Kidney epithelial cell (primary cell): ENCODE data around the gene LRP1. TPM values are rescaled to one million over a fixed set of nuclear protein-coding genes. Genes with fewer than 3 reads are reported as not detected.

Experiments used
- DNase-seq: peaks from one replicate; pipeline ENCODE4 v3.0.0-alpha.2; 2010; ENCODE audit warnings: low read depth
- H3K27me3 ChIP-seq: 2 replicates; pipeline ENCODE4 v1.6.0; 2011; ENCODE audit warnings: low read length; ENCODE audit not compliant: control insufficient read depth, insufficient read depth
- H3K36me3 ChIP-seq: 2 replicates; pipeline ENCODE4 v1.5.1; 2011; ENCODE audit warnings: low read length; ENCODE audit not compliant: control insufficient read depth, insufficient read depth
- H3K4me3 ChIP-seq: 2 replicates; pipeline ENCODE4 v1.5.1; 2011; ENCODE audit warnings: low read depth, mild to moderate bottlenecking, control low read depth, low read length
- CTCF ChIP-seq: IDR thresholded peaks from 2 replicates; pipeline ENCODE4 v1.5.1; 2011; ENCODE audit warnings: mild to moderate bottlenecking, moderate library complexity, low read length, control low read depth, inconsistent platforms; ENCODE audit not compliant: insufficient read depth, poor library complexity, severe bottlenecking
- total RNA-seq: library from RNA; depleted of rRNA; stranded (reverse); fragments of >200 nt; gene quantifications from 2 replicates; pipeline ENCODE4 v1.2.3, GENCODE V29; 2015

LRP1 gene
- total RNA-seq, 1 donor from 2014 or later: 40.2 TPM

GRCh38 chr12:57162553-57163125 lies 34.4 kb downstream of the LRP1 start:
- Histone ChIP-seq H3K36me3 (peaks cover 4% of the 10 kb centered on the region), H3K4me3 (no peak overlapping the region)

GRCh38 chr12:57164454-57164853 lies 36.2 kb downstream of the LRP1 start:
- H3K4me3 ChIP-seq: no peak overlapping the region
- H3K27me3 ChIP-seq: no peaks in the 10 kb centered on the region
- peaks cover 4% of the 10 kb centered on the region for H3K36me3 ChIP-seq
- DNase-seq: no peak
- TF ChIP-seq CTCF: no peak

More at GRCh38 chr12:57162553-57163125, 34.4 kb downstream of the LRP1 start:
- DNase-seq: no peak
- H3K27me3 ChIP-seq: no peaks in the 10 kb centered on the region
- no peak for TF ChIP-seq CTCF

DNA sequence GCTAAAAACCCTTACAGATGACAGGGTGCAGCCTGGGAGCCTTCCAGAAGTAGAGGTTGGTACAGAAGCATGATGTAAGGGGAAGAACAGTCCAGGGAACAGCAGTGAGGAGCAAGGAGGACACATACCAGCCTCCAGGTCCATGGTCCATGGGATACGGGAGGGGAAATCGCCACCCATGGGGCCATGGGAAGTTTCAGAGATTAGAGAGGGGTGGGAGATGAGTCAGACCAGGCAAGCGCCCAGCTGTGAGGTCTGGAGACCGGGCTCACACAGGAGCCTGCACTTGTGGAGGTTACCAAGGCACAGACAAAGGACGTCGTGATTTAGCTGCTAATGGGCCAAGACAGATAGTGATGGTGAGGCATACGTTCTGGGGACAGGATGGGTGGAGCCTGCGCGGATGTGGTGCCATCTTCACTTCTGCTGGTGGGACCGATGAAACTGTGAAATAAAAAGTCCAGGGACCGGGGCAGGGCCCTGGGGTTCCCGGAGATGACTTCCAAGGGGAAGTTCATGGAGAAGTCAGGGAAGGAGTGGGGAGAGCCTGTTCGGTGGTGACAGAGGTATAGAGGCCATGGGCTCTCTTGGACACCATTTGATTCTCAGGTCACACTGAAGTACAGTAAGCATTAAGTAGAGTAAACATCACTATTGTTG lies 36.8 kb downstream of the LRP1 start:
- H3K36me3 ChIP-seq: peaks cover 3% of the 10 kb centered on the region

DNA sequence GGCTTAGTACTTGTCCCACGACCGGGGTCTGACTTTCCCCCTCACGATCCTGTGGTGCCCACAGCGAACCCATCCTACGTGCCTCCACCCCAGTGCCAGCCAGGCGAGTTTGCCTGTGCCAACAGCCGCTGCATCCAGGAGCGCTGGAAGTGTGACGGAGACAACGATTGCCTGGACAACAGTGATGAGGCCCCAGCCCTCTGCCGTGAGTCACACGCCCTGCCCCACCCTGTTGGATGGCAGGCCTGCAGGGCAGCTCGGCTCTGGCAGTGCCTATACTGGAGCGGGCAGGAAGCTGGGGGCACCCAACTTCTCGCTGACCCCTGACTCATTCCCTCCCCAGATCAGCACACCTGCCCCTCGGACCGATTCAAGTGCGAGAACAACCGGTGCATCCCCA lies 37.5 kb downstream of the LRP1 start:
- peaks cover 3% of the 10 kb centered on the region for H3K36me3 ChIP-seq
- no peak for DNase-seq
- H3K27me3 ChIP-seq: no peaks in the 10 kb centered on the region
- no peak overlapping the region for H3K4me3 ChIP-seq
- no peak for TF ChIP-seq CTCF

More for the DNA sequence above, 36.8 kb downstream of the LRP1 start:
- DNase-seq: no peak
- H3K4me3 ChIP-seq: no peak overlapping the region
- H3K27me3 ChIP-seq: no peaks in the 10 kb centered on the region
- no peak for TF ChIP-seq CTCF

- peak; percentile 72 for DNase-seq
- TF ChIP-seq CTCF: no peak
- Histone ChIP-seq H3K4me3 (no peak overlapping the region), H3K36me3 (peaks cover 3% of the 10 kb centered on the region), H3K27me3 (no peaks in the 10 kb centered on the region)
These were observed 38.7 kb downstream of the LRP1 start for GRCh38 chr12:57166971-57167371.

DNA sequence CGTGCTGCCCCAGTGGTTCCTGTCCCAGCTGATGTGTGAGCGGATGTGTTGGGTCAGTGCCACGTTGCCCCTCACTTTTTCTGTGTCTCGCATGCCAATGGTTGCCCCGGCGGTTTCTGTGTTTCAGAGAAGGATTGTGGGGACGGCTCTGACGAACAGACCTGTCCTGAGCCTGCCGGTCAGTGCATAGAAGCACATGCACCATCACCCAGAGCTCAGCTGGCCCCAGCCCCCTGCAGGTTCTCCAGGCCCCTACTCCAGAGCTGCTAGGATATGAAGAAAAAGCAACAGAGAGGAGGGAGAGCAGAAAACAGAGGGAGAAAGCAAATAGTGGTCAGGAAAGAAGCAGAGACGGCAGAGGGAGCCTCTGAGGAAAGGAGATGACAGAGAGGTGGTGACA lies 39.8 kb downstream of the LRP1 start:
- Histone ChIP-seq H3K36me3 (peaks cover 2% of the 10 kb centered on the region), H3K27me3 (no peaks in the 10 kb centered on the region), H3K4me3 (no peak overlapping the region)
- no peak for TF ChIP-seq CTCF
- no peak for DNase-seq
